ENCODE results near the gene CRYGD.
"Not testable (repeated sequence)": the region's sequence is repeated elsewhere in the genome, so short reads cannot be mapped to it uniquely, and the experiment has no call there.

CRYGD gene

GRCh38 chr2:208124013-208124715 lies at the start of gene CRYGD:
Gene CRYGD (minus strand): TSS chr2:208124524. CDS start chr2:208124473, 51 bp downstream.
- in situ Hi-C loops (cut with MboI; ENCODE audit: low sequenced_read_pairs, unreplicated experiment); DNase-seq (ENCODE audit: low spot score): not testable (repeated sequence)

GRCh38 chr2:208172125-208172524 lies 47.8 kb upstream of the CRYGD start:
- DNase-seq (ENCODE audit: low spot score) = no peak
- in situ Hi-C loops (cut with MboI; ENCODE audit: low sequenced_read_pairs, unreplicated experiment) = no loop called here
- TF ChIP-seq CTCF (IDR thresholded peaks at IDR 0.05; ENCODE audit: borderline replicate concordance, control extremely low read depth, extremely low read depth, insufficient read depth, missing control alignments) = no peak

- no peak for TF ChIP-seq CTCF (IDR thresholded peaks at IDR 0.05; ENCODE audit: borderline replicate concordance, control extremely low read depth, extremely low read depth, insufficient read depth, missing control alignments)
- in situ Hi-C loops (cut with MboI; ENCODE audit: low sequenced_read_pairs, unreplicated experiment) = no loop called here
- no peak for DNase-seq (ENCODE audit: low spot score)
Measured at GRCh38 chr2:208164951-208165755, 40.8 kb upstream of the CRYGD start.

- DNase-seq (ENCODE audit: low spot score) = no peak
- TF ChIP-seq CTCF (IDR thresholded peaks at IDR 0.05; ENCODE audit: borderline replicate concordance, control extremely low read depth, extremely low read depth, insufficient read depth, missing control alignments) = no peak
- in situ Hi-C loops (cut with MboI; ENCODE audit: low sequenced_read_pairs, unreplicated experiment) = no loop called here
Measured at GRCh38 chr2:208163489-208163888, 39.2 kb upstream of the CRYGD start, which contains the start of gene CRYGA. Gene CRYGA (minus strand): TSS chr2:208163589. CDS start chr2:208163556, 33 bp downstream.

- DNase-seq (ENCODE audit: low spot score) = no peak
- TF ChIP-seq CTCF (IDR thresholded peaks at IDR 0.05; ENCODE audit: borderline replicate concordance, control extremely low read depth, extremely low read depth, insufficient read depth, missing control alignments) = no peak
- in situ Hi-C loops (cut with MboI; ENCODE audit: low sequenced_read_pairs, unreplicated experiment) = no loop called here
Measured at GRCh38 chr2:208156439-208156838, 32.1 kb upstream of the CRYGD start.

GRCh38 chr2:208153156-208153555 lies 28.8 kb upstream of the CRYGD start:
- in situ Hi-C loops (cut with MboI; ENCODE audit: low sequenced_read_pairs, unreplicated experiment) = no loop called here
- no peak for TF ChIP-seq CTCF (IDR thresholded peaks at IDR 0.05; ENCODE audit: borderline replicate concordance, control extremely low read depth, extremely low read depth, insufficient read depth, missing control alignments)
- DNase-seq (ENCODE audit: low spot score) = no peak

- no peak for TF ChIP-seq CTCF (IDR thresholded peaks at IDR 0.05; ENCODE audit: borderline replicate concordance, control extremely low read depth, extremely low read depth, insufficient read depth, missing control alignments)
- in situ Hi-C loops (cut with MboI; ENCODE audit: low sequenced_read_pairs, unreplicated experiment) = no loop called here
- no peak for DNase-seq (ENCODE audit: low spot score)
Measured at GRCh38 chr2:208150956-208151355, 26.6 kb upstream of the CRYGD start.

All from GM13976 (cell line).